ENCODE data around the gene PGAM2.

GRCh38 chr7:44103566-44103922, 38.2 kb upstream of the PGAM2 start:
- no peak for TF ChIP-seq CTCF (conservative IDR thresholded peaks at IDR 0.05; ENCODE audit: low read length)
- TF ChIP-seq EZH2phosphoT487 (IDR thresholded peaks at IDR 0.05; ENCODE audit: borderline replicate concordance, low read depth, low read length): no peak
